Kidney (tissue), 14 donors: ENCODE data around the gene PLPP6. TPM values are rescaled to one million over a fixed set of nuclear protein-coding genes. Genes with fewer than 3 reads are reported as not detected.

Source experiments
- DNase-seq, 5 donors: peaks; one replicate each; pipeline ENCODE4 v3.0.0-alpha.2; 2013 to 2020
- FAIRE-seq: peaks from 2 replicates; lab custom pipeline; 2012; peaks lifted over from hg19 to GRCh38; lab: Jason Lieb, UNC
- H3K27ac ChIP-seq, 2 donors: one replicate each; pipeline ENCODE4 v1.7.0; 2013; ENCODE audit warnings: low read depth in 2 of 2, low read length in 2 of 2, inconsistent platforms in 1 of 2
- H3K27me3 ChIP-seq: one replicate; pipeline ENCODE4 v1.7.1; 2013; ENCODE audit warnings: low read length, inconsistent platforms; ENCODE audit not compliant: control insufficient read depth, insufficient read depth
- H3K36me3 ChIP-seq, 3 donors: one replicate each; pipeline versions ENCODE4 v1.7.0 to v1.7.1; 2013; ENCODE audit warnings: low read length in 3 of 3, control low read depth in 1 of 3, inconsistent platforms in 1 of 3; ENCODE audit not compliant: insufficient read depth in 3 of 3, control insufficient read depth in 2 of 3
- H3K4me1 ChIP-seq, 3 donors: one replicate each; pipeline versions ENCODE4 v1.7.0 to v1.7.1; 2013; ENCODE audit warnings: low read length in 3 of 3, inconsistent platforms in 1 of 3, low read depth in 1 of 3; ENCODE audit not compliant: control insufficient read depth in 2 of 3, insufficient read depth in 2 of 3
- H3K4me3 ChIP-seq, 3 donors: one replicate each; pipeline versions ENCODE4 v1.7.0 to v1.8.1; 2013; ENCODE audit warnings: low read length in 3 of 3, control low read depth in 1 of 3, inconsistent platforms in 1 of 3
- H3K9ac ChIP-seq, 3 donors: one replicate each; pipeline versions ENCODE4 v1.7.0 to v1.7.1; 2013; ENCODE audit warnings: low read length in 3 of 3, control low read depth in 1 of 3, inconsistent platforms in 1 of 3
- H3K9me3 ChIP-seq, 3 donors: one replicate each; pipeline versions ENCODE4 v1.7.0 to v1.7.1; 2013; ENCODE audit warnings: low read length in 3 of 3, control low read depth in 1 of 3, inconsistent platforms in 1 of 3; ENCODE audit not compliant: control insufficient read depth in 2 of 3, insufficient read depth in 1 of 3
- intact Hi-C: fragments of 100-400 bp; cut with DNase I; formaldehyde crosslinking; loops from one replicate; pipeline ENCODE4 v1.11.1; 2022
- polyA plus RNA-seq: library from polyadenylated mRNA; stranded (reverse); fragments of 350-450 nt; fragmentation: Illumina TruSeq; extraction: RNeasy Lipid Tissue Mini Kit (QIAGEN cat#74804); gene quantifications from one replicate; pipeline ENCODE4 v1.2.3, GENCODE V29; 2014; ENCODE audit warnings: low read depth, low replicate concordance; ENCODE audit not compliant: insufficient read depth
- total RNA-seq: library from RNA; stranded (reverse); fragmentation: NEBNext Ultra II Directional; extraction: Animal tissue kit (Norgen Biotek cat#: 25700); gene quantifications from one replicate; pipeline ENCODE4 v1.2.1, GENCODE V29; 2021
- TF ChIP-seq, protein P1 (sequence below): IDR thresholded peaks from 3 replicates; pipeline ENCODE4 v1.5.1; 2012; ENCODE audit warnings: mild to moderate bottlenecking, moderate library complexity, borderline replicate concordance; ENCODE audit not compliant: insufficient read depth; ENCODE audit errors: extremely low read depth
- donor health status: control.
- donor health status: control.
- donor health status: control.
- donor health status: control.
- donor health status: control.
- donor health status: DM: yes; HTN: yes; CAD: no.
- donor health status: Normal renal cell carcinoma (clear cell type).

PLPP6 gene
- total and polyA plus RNA-seq, 2 donors from 2014 or later, result 6.7 to 9.0 TPM

DNA sequence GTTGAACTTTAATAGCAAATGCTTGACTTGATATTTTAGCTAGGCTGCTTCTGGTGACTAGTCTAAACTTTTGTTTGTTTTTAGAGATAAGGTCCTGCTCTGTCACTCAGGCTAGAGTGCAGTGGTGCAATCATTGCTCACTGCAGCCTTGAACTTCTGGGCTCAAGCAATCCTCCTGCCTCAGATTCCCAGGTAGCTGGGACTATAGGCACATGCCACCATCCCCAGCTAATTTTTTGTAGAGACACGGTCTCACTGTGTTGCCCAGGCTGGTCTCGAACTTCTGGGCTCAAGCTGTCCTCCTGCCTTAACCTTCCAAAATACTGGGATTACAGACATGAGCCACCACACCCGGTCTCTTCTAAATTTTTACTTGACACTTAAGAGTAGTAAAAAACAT lies 38.0 kb downstream of the PLPP6 start:
- DNase-seq (no peak), FAIRE-seq (no peak)

GRCh38 chr9:4700932-4701331 lies 38.8 kb downstream of the PLPP6 start:
- no peak overlapping the region for H3K27ac ChIP-seq
- no peak for DNase-seq
- H3K9ac ChIP-seq, result no peak overlapping the region
- H3K4me3 ChIP-seq, result no peak overlapping the region
- intact Hi-C loops, result no loop called here
- no peaks in the 10 kb centered on the region for H3K27me3 ChIP-seq
- no peaks in the 10 kb centered on the region for H3K4me1 ChIP-seq
- peaks cover 4 to 31% (median 5%) of the 10 kb centered on the region in 3 donors for H3K36me3 ChIP-seq
- FAIRE-seq, result no peak
- TF ChIP-seq, protein P1, sequence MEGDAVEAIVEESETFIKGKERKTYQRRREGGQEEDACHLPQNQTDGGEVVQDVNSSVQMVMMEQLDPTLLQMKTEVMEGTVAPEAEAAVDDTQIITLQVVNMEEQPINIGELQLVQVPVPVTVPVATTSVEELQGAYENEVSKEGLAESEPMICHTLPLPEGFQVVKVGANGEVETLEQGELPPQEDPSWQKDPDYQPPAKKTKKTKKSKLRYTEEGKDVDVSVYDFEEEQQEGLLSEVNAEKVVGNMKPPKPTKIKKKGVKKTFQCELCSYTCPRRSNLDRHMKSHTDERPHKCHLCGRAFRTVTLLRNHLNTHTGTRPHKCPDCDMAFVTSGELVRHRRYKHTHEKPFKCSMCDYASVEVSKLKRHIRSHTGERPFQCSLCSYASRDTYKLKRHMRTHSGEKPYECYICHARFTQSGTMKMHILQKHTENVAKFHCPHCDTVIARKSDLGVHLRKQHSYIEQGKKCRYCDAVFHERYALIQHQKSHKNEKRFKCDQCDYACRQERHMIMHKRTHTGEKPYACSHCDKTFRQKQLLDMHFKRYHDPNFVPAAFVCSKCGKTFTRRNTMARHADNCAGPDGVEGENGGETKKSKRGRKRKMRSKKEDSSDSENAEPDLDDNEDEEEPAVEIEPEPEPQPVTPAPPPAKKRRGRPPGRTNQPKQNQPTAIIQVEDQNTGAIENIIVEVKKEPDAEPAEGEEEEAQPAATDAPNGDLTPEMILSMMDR, result no peak
- H3K9me3 ChIP-seq, result no peaks in the 10 kb centered on the region

More for the DNA sequence above, 38.0 kb downstream of the PLPP6 start:
- H3K9me3 ChIP-seq, result no peaks in the 10 kb centered on the region
- H3K4me3 ChIP-seq, result no peak overlapping the region
- peaks cover 4 to 31% (median 6%) of the 10 kb centered on the region in 3 donors for H3K36me3 ChIP-seq
- intact Hi-C loops, result no loop called here
- H3K27ac ChIP-seq, result no peak overlapping the region
- TF ChIP-seq, protein P1, result no peak
- H3K9ac ChIP-seq, result no peak overlapping the region
- no peaks in the 10 kb centered on the region for H3K4me1 ChIP-seq
- no peaks in the 10 kb centered on the region for H3K27me3 ChIP-seq

- Histone ChIP-seq H3K4me3 (no peak overlapping the region), H3K36me3 (peaks cover 4 to 31% (median 5%) of the 10 kb centered on the region in 3 donors), H3K27me3 (no peaks in the 10 kb centered on the region), H3K27ac (no peak overlapping the region), H3K9ac (no peak overlapping the region), H3K9me3 (no peaks in the 10 kb centered on the region), H3K4me1 (no peaks in the 10 kb centered on the region)
- no peak for DNase-seq
- no peak for FAIRE-seq
- intact Hi-C loops, result no loop called here
- TF ChIP-seq, protein P1, result no peak
These were observed 39.4 kb downstream of the PLPP6 start for GRCh38 chr9:4701526-4701925.

DNA sequence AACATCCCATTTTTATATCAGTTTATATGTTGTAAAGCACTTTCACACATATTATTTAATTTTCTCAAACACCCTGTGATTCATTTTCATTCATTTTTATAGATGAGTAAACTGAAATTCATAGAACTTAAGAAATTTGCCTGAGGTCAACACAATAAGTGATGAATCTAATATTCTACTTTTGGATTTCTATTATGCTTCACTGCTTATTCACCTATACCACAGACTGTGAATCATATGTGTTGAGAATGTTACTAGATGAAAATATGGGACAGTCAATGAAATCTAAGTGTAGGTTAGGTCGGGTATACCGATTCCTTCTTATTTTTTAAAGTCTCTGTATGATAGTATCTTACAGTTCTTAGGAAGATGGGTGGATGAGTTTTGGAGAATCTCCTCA lies 42.0 kb downstream of the PLPP6 start:
- Histone ChIP-seq H3K9ac (no peak overlapping the region), H3K4me3 (no peak overlapping the region), H3K4me1 (no peaks in the 10 kb centered on the region), H3K27me3 (no peaks in the 10 kb centered on the region), H3K36me3 (peaks cover 4 to 14% (median 7%) of the 10 kb centered on the region in 3 donors), H3K27ac (no peak overlapping the region), H3K9me3 (no peaks in the 10 kb centered on the region)
- DNase-seq (no peak), FAIRE-seq (no peak)
- TF ChIP-seq, protein P1, result no peak
- intact Hi-C loops, result no loop called here
